Astrocyte (in vitro differentiated cells and primary cell): Measurements from ENCODE around the gene SMTNL1. TPM values are rescaled to one million over a fixed set of nuclear protein-coding genes. Genes with fewer than 3 reads are reported as not detected.

Experiments used
- DNase-seq: peaks from one replicate; pipeline ENCODE4 v3.0.0-alpha.2; 2010; ENCODE audit warnings: low read depth
- FAIRE-seq: peaks from 2 replicates; lab custom pipeline; 2011; peaks lifted over from hg19 to GRCh38; lab: Jason Lieb, UNC
- H2AFZ ChIP-seq: 2 replicates; pipeline ENCODE4 v1.6.0; 2012; ENCODE audit warnings: low read depth, low read length, inconsistent platforms
- H3K27ac ChIP-seq: 2 replicates; pipeline ENCODE4 v1.5.1; 2011; ENCODE audit warnings: low read depth, low read length, inconsistent platforms
- H3K27me3 ChIP-seq: 2 replicates; pipeline ENCODE4 v1.6.0; 2011; ENCODE audit warnings: low read length, inconsistent platforms; ENCODE audit not compliant: insufficient read depth
- H3K36me3 ChIP-seq: 2 replicates; pipeline ENCODE4 v1.5.1; 2011; ENCODE audit warnings: low read length, inconsistent platforms; ENCODE audit not compliant: insufficient read depth
- H3K4me1 ChIP-seq: 2 replicates; pipeline ENCODE4 v1.5.1; 2011; ENCODE audit warnings: low read length, inconsistent platforms; ENCODE audit not compliant: insufficient read depth
- H3K4me2 ChIP-seq: 2 replicates; pipeline ENCODE4 v1.6.0; 2012; ENCODE audit warnings: low read length, inconsistent platforms
- H3K4me3 ChIP-seq: 2 replicates; pipeline ENCODE4 v1.5.1; 2011; ENCODE audit warnings: low read depth, mild to moderate bottlenecking, low read length, inconsistent platforms; ENCODE audit not compliant: insufficient read depth
- H3K79me2 ChIP-seq: 2 replicates; pipeline ENCODE4 v1.6.0; 2012; ENCODE audit warnings: mild to moderate bottlenecking, low read length, inconsistent platforms; ENCODE audit not compliant: insufficient read depth
- H3K9ac ChIP-seq: 2 replicates; pipeline ENCODE4 v1.6.0; 2012; ENCODE audit warnings: mild to moderate bottlenecking, low read length, inconsistent platforms
- H3K9me3 ChIP-seq: 2 replicates; pipeline ENCODE4 v1.5.1; 2012; ENCODE audit warnings: low read depth, mild to moderate bottlenecking, low read length, inconsistent platforms; ENCODE audit not compliant: insufficient read depth
- H4K20me1 ChIP-seq: 2 replicates; pipeline ENCODE4 v1.6.0; 2012; ENCODE audit warnings: low read length, inconsistent platforms; ENCODE audit not compliant: insufficient read depth
- H3K27ac Mint-ChIP-seq: one replicate; pipeline ENCODE4 v1.8.0; 2021; ENCODE audit warnings: mild to moderate bottlenecking, mixed read lengths; ENCODE audit not compliant: unreplicated experiment
- H3K27me3 Mint-ChIP-seq: one replicate; pipeline ENCODE4 v1.8.0; 2021; ENCODE audit warnings: low read depth, mixed read lengths; ENCODE audit not compliant: unreplicated experiment
- H3K36me3 Mint-ChIP-seq: one replicate; pipeline ENCODE4 v1.8.0; 2021; ENCODE audit warnings: low read depth, mixed read lengths; ENCODE audit not compliant: unreplicated experiment
- H3K4me1 Mint-ChIP-seq: one replicate; pipeline ENCODE4 v1.8.0; 2021; ENCODE audit warnings: low read depth, mixed read lengths; ENCODE audit not compliant: unreplicated experiment
- H3K4me3 Mint-ChIP-seq: one replicate; pipeline ENCODE4 v1.8.0; 2021; ENCODE audit warnings: mild to moderate bottlenecking, moderate library complexity, mixed read lengths; ENCODE audit not compliant: unreplicated experiment
- H3K9me3 Mint-ChIP-seq: one replicate; pipeline ENCODE4 v1.8.0; 2021; ENCODE audit warnings: mild to moderate bottlenecking, mixed read lengths; ENCODE audit not compliant: unreplicated experiment
- EZH2 ChIP-seq: IDR thresholded peaks from 2 replicates; pipeline ENCODE4 v1.6.1; 2012; ENCODE audit warnings: mild to moderate bottlenecking, low read length, inconsistent platforms; ENCODE audit not compliant: insufficient read depth
- total RNA-seq: library from RNA; stranded (reverse); gene quantifications from 2 replicates; pipeline ENCODE4 v1.2.1, GENCODE V29; 2021
- TF ChIP-seq, protein P1 (sequence below): IDR thresholded peaks from 2 replicates; pipeline ENCODE4 v1.5.1; 2011; ENCODE audit warnings: low read depth, mild to moderate bottlenecking, inconsistent platforms, low read length, moderate library complexity; ENCODE audit not compliant: insufficient read depth

Gene SMTNL1
- total RNA-seq, 1 donor from 2014 or later = not detected

GRCh38 chr11:57543593-57543992 is 6.2 kb downstream of the SMTNL1 start:
- Histone ChIP-seq H4K20me1 (no peaks in the 10 kb centered on the region), H2AFZ (no peak overlapping the region), H3K4me3 (no peak overlapping the region), H3K27me3 (no peaks in the 10 kb centered on the region), H3K9ac (no peak overlapping the region), H3K4me1 (no peaks in the 10 kb centered on the region), H3K27ac (no peak overlapping the region), H3K36me3 (no peaks in the 10 kb centered on the region), H3K9me3 (no peaks in the 10 kb centered on the region), H3K4me2 (no peak overlapping the region), H3K79me2 (no peaks in the 10 kb centered on the region)
- FAIRE-seq = no peak
- Mint-ChIP-seq H3K4me1 (peaks cover 4% of the 10 kb centered on the region), H3K27ac (no peak overlapping the region), H3K9me3 (peaks cover 2% of the 10 kb centered on the region), H3K4me3 (no peak overlapping the region), H3K27me3 (peaks cover 17% of the 10 kb centered on the region), H3K36me3 (peaks cover 9% of the 10 kb centered on the region)
- DNase-seq = no peak
- no peak for TF ChIP-seq EZH2
- TF ChIP-seq, protein P1, sequence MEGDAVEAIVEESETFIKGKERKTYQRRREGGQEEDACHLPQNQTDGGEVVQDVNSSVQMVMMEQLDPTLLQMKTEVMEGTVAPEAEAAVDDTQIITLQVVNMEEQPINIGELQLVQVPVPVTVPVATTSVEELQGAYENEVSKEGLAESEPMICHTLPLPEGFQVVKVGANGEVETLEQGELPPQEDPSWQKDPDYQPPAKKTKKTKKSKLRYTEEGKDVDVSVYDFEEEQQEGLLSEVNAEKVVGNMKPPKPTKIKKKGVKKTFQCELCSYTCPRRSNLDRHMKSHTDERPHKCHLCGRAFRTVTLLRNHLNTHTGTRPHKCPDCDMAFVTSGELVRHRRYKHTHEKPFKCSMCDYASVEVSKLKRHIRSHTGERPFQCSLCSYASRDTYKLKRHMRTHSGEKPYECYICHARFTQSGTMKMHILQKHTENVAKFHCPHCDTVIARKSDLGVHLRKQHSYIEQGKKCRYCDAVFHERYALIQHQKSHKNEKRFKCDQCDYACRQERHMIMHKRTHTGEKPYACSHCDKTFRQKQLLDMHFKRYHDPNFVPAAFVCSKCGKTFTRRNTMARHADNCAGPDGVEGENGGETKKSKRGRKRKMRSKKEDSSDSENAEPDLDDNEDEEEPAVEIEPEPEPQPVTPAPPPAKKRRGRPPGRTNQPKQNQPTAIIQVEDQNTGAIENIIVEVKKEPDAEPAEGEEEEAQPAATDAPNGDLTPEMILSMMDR = no peak

DNA sequence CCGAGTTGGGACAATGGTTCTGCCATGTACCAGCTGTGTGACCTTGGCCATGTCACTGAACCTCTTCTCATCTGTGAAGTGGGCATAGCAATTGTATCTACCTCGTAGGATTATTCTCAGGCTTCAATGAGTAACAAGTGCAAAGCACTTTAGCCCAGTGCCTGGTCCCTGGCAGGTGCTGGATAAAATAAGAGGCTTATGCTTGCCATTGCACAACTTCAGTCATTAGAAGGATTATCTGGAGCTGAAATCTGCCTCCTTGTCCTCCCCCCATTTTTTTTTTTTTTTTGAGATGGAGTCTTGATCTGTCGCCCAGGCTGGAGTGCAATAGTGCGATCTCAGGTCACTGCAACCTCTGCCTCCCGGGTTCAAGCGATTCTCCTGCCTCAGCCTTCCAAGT is 7.2 kb downstream of the SMTNL1 start:
- H3K4me3 ChIP-seq = no peak overlapping the region
- H3K4me1 ChIP-seq = no peaks in the 10 kb centered on the region
- no peak overlapping the region for H3K9ac ChIP-seq
- no peaks in the 10 kb centered on the region for H4K20me1 ChIP-seq
- H3K27me3 ChIP-seq = no peaks in the 10 kb centered on the region
- no peak overlapping the region for H3K27ac ChIP-seq
- H3K36me3 ChIP-seq = no peaks in the 10 kb centered on the region
- H2AFZ ChIP-seq = no peak overlapping the region
- no peak overlapping the region for H3K4me3 Mint-ChIP-seq
- peaks cover 10% of the 10 kb centered on the region for H3K36me3 Mint-ChIP-seq
- TF ChIP-seq EZH2 = no peak
- TF ChIP-seq, protein P1 = no peak
- FAIRE-seq = no peak
- no peak for DNase-seq
- H3K9me3 ChIP-seq = no peaks in the 10 kb centered on the region
- peaks cover 4% of the 10 kb centered on the region for H3K4me1 Mint-ChIP-seq
- H3K4me2 ChIP-seq = no peak overlapping the region
- H3K27ac Mint-ChIP-seq = no peak overlapping the region
- H3K79me2 ChIP-seq = no peaks in the 10 kb centered on the region
- no peaks in the 10 kb centered on the region for H3K9me3 Mint-ChIP-seq
- H3K27me3 Mint-ChIP-seq = peaks cover 17% of the 10 kb centered on the region

- H3K27ac Mint-ChIP-seq = no peak overlapping the region
- DNase-seq (no peak), FAIRE-seq (no peak)
- no peaks in the 10 kb centered on the region for H3K27me3 ChIP-seq
- TF ChIP-seq, protein P1 = no peak
- no peak for TF ChIP-seq EZH2
- H3K36me3 ChIP-seq = no peaks in the 10 kb centered on the region
- peaks cover 4% of the 10 kb centered on the region for H3K4me1 Mint-ChIP-seq
- no peak overlapping the region for H3K4me3 ChIP-seq
- peaks cover 11% of the 10 kb centered on the region for H3K27me3 Mint-ChIP-seq
- no peak overlapping the region for H3K9ac ChIP-seq
- no peak overlapping the region for H3K27ac ChIP-seq
- no peaks in the 10 kb centered on the region for H3K9me3 Mint-ChIP-seq
- H2AFZ ChIP-seq = no peak overlapping the region
- H3K36me3 Mint-ChIP-seq = peaks cover 16% of the 10 kb centered on the region
- H3K79me2 ChIP-seq = no peaks in the 10 kb centered on the region
- H3K9me3 ChIP-seq = no peaks in the 10 kb centered on the region
- H3K4me1 ChIP-seq = no peaks in the 10 kb centered on the region
- no peak overlapping the region for H3K4me2 ChIP-seq
- H4K20me1 ChIP-seq = no peaks in the 10 kb centered on the region
- H3K4me3 Mint-ChIP-seq = no peak overlapping the region
Observed at GRCh38 chr11:57545883-57546282, 8.5 kb downstream of the SMTNL1 start.
